ENCODE results near the gene MIPEP. TPM values are rescaled to one million over a fixed set of nuclear protein-coding genes. Genes with fewer than 3 reads are reported as not detected.
A peak's percentile ranks its signal among the peaks of the same experiment; 100 is the strongest.
"Not testable (repeated sequence)": the region's sequence is repeated elsewhere in the genome, so short reads cannot be mapped to it uniquely, and the experiment has no call there.

MIPEP gene
- total RNA-seq, 2 donors from 2014 or later: 46.0 to 64.6 TPM

GRCh38 chr13:23763318-23763717 is 125.9 kb downstream of the MIPEP start:
- intact Hi-C loops (cut with DNase I): no loop called here
- DNase-seq: no peak
- no peak for ATAC-seq

GRCh38 chr13:23761760-23762159 is 127.4 kb downstream of the MIPEP start:
- intact Hi-C loops (cut with DNase I); DNase-seq; ATAC-seq: not testable (repeated sequence)

- intact Hi-C loops (cut with DNase I): no loop called here
- peak; percentile 39 to 66 for ATAC-seq
- no peak for DNase-seq
Observed at GRCh38 chr13:23760000-23760399, 129.2 kb downstream of the MIPEP start.

- intact Hi-C loops (cut with DNase I): no loop called here
- no peak for DNase-seq
- ATAC-seq: peak; percentile 17 to 51
Observed at GRCh38 chr13:23758798-23759527, 130.2 kb downstream of the MIPEP start.

- intact Hi-C loops (cut with DNase I): no loop called here
- ATAC-seq (no peak), DNase-seq (no peak)
Observed at GRCh38 chr13:23754997-23755396, 134.2 kb downstream of the MIPEP start.

GRCh38 chr13:23754506-23754905 is 134.7 kb downstream of the MIPEP start:
- ATAC-seq (peak in 1 of 2 donors; percentile 67), DNase-seq (no peak)
- intact Hi-C loops (cut with DNase I): no loop called here

- ATAC-seq (peak in 1 of 2 donors; percentile 40), DNase-seq (no peak)
- intact Hi-C loops (cut with DNase I): no loop called here
Observed at GRCh38 chr13:23753458-23753857, 135.7 kb downstream of the MIPEP start.

GRCh38 chr13:23752111-23753001 is 136.8 kb downstream of the MIPEP start:
- intact Hi-C loops (cut with DNase I): no loop called here
- ATAC-seq: no peak
- no peak for DNase-seq

GRCh38 chr13:23751195-23751594 is 138.0 kb downstream of the MIPEP start:
- DNase-seq (no peak), ATAC-seq (no peak)
- intact Hi-C loops (cut with DNase I): no loop called here

- DNase-seq (no peak), ATAC-seq (no peak)
- intact Hi-C loops (cut with DNase I): no loop called here
Observed at GRCh38 chr13:23750383-23751121, 138.6 kb downstream of the MIPEP start.

- ATAC-seq (peak in 1 of 2 donors; percentile 77), DNase-seq (no peak)
- intact Hi-C loops (cut with DNase I): no loop called here
Observed at GRCh38 chr13:23749288-23749873, 139.8 kb downstream of the MIPEP start.

- ATAC-seq: peak in 1 of 2 donors; percentile 34
Observed at GRCh38 chr13:23748109-23748990, 140.8 kb downstream of the MIPEP start.

GRCh38 chr13:23746141-23746540 is 143.1 kb downstream of the MIPEP start:
- DNase-seq; ATAC-seq; intact Hi-C loops (cut with DNase I): not testable (repeated sequence)

More at GRCh38 chr13:23748109-23748990, 140.8 kb downstream of the MIPEP start:
- intact Hi-C loops (cut with DNase I): no loop called here
- DNase-seq: no peak

- no peak for ATAC-seq
- intact Hi-C loops (cut with DNase I): no loop called here
Observed at GRCh38 chr13:23744315-23744714, 144.9 kb downstream of the MIPEP start.

GRCh38 chr13:23743278-23744076 is 145.7 kb downstream of the MIPEP start:
- ATAC-seq: no peak
- no peak for DNase-seq
- intact Hi-C loops (cut with DNase I): no loop called here

More at GRCh38 chr13:23744315-23744714, 144.9 kb downstream of the MIPEP start:
- no peak for DNase-seq

- ATAC-seq (no peak), DNase-seq (no peak)
- intact Hi-C loops (cut with DNase I): no loop called here
Observed at GRCh38 chr13:23741879-23742510, 147.2 kb downstream of the MIPEP start.

- no peak for ATAC-seq
- intact Hi-C loops (cut with DNase I): no loop called here
- DNase-seq: no peak
Observed at GRCh38 chr13:23740002-23740401, 149.2 kb downstream of the MIPEP start.

All from left cardiac atrium (tissue), 4 donors.